ENCODE measurements around the gene C1QTNF1.

GRCh38 chr17:79011451-79012147 lies 12.4 kb upstream of the C1QTNF1 start:
- TF ChIP-seq POLR2AphosphoS5 (IDR thresholded peaks at IDR 0.05; ENCODE audit: low read depth, low read length) (no peak), MAX (IDR thresholded peaks at IDR 0.05; ENCODE audit: low read depth) (no peak), USF2 (IDR thresholded peaks at IDR 0.05; ENCODE audit: borderline replicate concordance, low read depth, low read length) (no peak), EZH2phosphoT487 (IDR thresholded peaks at IDR 0.05; ENCODE audit: borderline replicate concordance, low read depth) (no peak), TEAD4 (IDR thresholded peaks at IDR 0.05; ENCODE audit: borderline replicate concordance, insufficient read depth) (no peak), SMC3 (IDR thresholded peaks at IDR 0.05; ENCODE audit: low read depth, low read length) (no peak), RCOR1 (IDR thresholded peaks at IDR 0.05; ENCODE audit: low read length) (no peak), RAD21 (IDR thresholded peaks at IDR 0.05; ENCODE audit: low read length) (no peak), JUND (IDR thresholded peaks at IDR 0.05) (no peak), GABPA (IDR thresholded peaks at IDR 0.05; ENCODE audit: low read depth) (no peak)
- TF ChIP-seq, protein P1, sequence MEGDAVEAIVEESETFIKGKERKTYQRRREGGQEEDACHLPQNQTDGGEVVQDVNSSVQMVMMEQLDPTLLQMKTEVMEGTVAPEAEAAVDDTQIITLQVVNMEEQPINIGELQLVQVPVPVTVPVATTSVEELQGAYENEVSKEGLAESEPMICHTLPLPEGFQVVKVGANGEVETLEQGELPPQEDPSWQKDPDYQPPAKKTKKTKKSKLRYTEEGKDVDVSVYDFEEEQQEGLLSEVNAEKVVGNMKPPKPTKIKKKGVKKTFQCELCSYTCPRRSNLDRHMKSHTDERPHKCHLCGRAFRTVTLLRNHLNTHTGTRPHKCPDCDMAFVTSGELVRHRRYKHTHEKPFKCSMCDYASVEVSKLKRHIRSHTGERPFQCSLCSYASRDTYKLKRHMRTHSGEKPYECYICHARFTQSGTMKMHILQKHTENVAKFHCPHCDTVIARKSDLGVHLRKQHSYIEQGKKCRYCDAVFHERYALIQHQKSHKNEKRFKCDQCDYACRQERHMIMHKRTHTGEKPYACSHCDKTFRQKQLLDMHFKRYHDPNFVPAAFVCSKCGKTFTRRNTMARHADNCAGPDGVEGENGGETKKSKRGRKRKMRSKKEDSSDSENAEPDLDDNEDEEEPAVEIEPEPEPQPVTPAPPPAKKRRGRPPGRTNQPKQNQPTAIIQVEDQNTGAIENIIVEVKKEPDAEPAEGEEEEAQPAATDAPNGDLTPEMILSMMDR (IDR thresholded peaks at IDR 0.05), result no peak
- TF ChIP-seq, protein P2, sequence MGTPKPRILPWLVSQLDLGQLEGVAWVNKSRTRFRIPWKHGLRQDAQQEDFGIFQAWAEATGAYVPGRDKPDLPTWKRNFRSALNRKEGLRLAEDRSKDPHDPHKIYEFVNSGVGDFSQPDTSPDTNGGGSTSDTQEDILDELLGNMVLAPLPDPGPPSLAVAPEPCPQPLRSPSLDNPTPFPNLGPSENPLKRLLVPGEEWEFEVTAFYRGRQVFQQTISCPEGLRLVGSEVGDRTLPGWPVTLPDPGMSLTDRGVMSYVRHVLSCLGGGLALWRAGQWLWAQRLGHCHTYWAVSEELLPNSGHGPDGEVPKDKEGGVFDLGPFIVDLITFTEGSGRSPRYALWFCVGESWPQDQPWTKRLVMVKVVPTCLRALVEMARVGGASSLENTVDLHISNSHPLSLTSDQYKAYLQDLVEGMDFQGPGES (IDR thresholded peaks at IDR 0.05; ENCODE audit: low read depth, low read length), result no peak

Data from SK-N-SH (cell line).